SK-N-SH treated with all-trans-retinoic acid at 6 μM for 48 hours (cell line): ENCODE measurements around the gene CAV2.

Experiments
- ATAC-seq: fragments of 200-7000 bp; cut with Tn5 transposase; 3 replicates; pipeline ENCODE4 v1.9.1; 2020; ENCODE audit warnings: mild to moderate bottlenecking, moderate library complexity
- ARNTL ChIP-seq: fragments of 450-650 bp; formaldehyde crosslinking; IDR thresholded peaks from 2 replicates; pipeline ENCODE4 v1.5.0; 2020; ENCODE audit warnings: low read depth, mild to moderate bottlenecking, moderate library complexity, borderline replicate concordance
- BACH2 ChIP-seq: fragments of 250-450 bp; sonication (Bioruptor Pico); IDR thresholded peaks from 2 replicates; pipeline ENCODE4 v1.9.0; 2021; ENCODE audit warnings: mild to moderate bottlenecking, borderline replicate concordance
- CSDC2 ChIP-seq: fragments of 250-450 bp; sonication (Bioruptor Pico); IDR thresholded peaks from 2 replicates; pipeline ENCODE4 v1.5.0; 2020; ENCODE audit warnings: mild to moderate bottlenecking, moderate library complexity
- ESRRG ChIP-seq: fragments of 250-450 bp; sonication (Bioruptor Pico); IDR thresholded peaks from 2 replicates; pipeline ENCODE4 v1.6.1; 2021; ENCODE audit warnings: mild to moderate bottlenecking
- ISL1 ChIP-seq: fragments of 250-450 bp; sonication (Bioruptor Pico); IDR thresholded peaks from 2 replicates; pipeline ENCODE4 v2.1.2; 2022; ENCODE audit warnings: mild to moderate bottlenecking, moderate library complexity
- OSR1 ChIP-seq: fragments of 250-450 bp; sonication (Bioruptor Pico); IDR thresholded peaks from 2 replicates; pipeline ENCODE4 v1.8.0; 2022; ENCODE audit warnings: moderate library complexity, mild to moderate bottlenecking, inconsistent platforms
- RARB ChIP-seq: fragments of 250-450 bp; sonication (Bioruptor Pico); IDR thresholded peaks from 2 replicates; pipeline ENCODE4 v1.8.0; 2021; ENCODE audit warnings: mild to moderate bottlenecking, moderate library complexity
- SNAI2 ChIP-seq: fragments of 250-450 bp; sonication (Bioruptor Pico); IDR thresholded peaks from 2 replicates; pipeline ENCODE4 v1.5.0; 2020; ENCODE audit warnings: mild to moderate bottlenecking, moderate library complexity
- TCF4 ChIP-seq: fragments of 250-450 bp; sonication (Bioruptor Pico); IDR thresholded peaks from 2 replicates; pipeline ENCODE4 v1.8.0; 2021; ENCODE audit warnings: mild to moderate bottlenecking, moderate library complexity, borderline replicate concordance
- ZC3H10 ChIP-seq: fragments of 250-450 bp; sonication (Bioruptor Pico); IDR thresholded peaks from 2 replicates; pipeline ENCODE4 v1.5.1; 2021; ENCODE audit warnings: mild to moderate bottlenecking, moderate library complexity
- ZFP3 ChIP-seq: fragments of 250-450 bp; sonication (Bioruptor Pico); IDR thresholded peaks from 2 replicates; pipeline ENCODE4 v1.5.0; 2020; ENCODE audit warnings: mild to moderate bottlenecking, moderate library complexity
- ZNF565 ChIP-seq: fragments of 450-650 bp; formaldehyde crosslinking; conservative IDR thresholded peaks from 2 replicates; pipeline ENCODE4 v1.5.0; 2020; ENCODE audit warnings: low read depth, mild to moderate bottlenecking, moderate library complexity
- ZNF8 ChIP-seq: fragments of 450-650 bp; formaldehyde crosslinking; IDR thresholded peaks from 2 replicates; pipeline ENCODE4 v1.5.0; 2020; ENCODE audit warnings: mild to moderate bottlenecking, moderate library complexity
- TF ChIP-seq, protein P1 (sequence below): fragments of 250-450 bp; sonication (Bioruptor Pico); IDR thresholded peaks from 2 replicates; pipeline ENCODE4 v1.5.1; 2021; ENCODE audit warnings: mild to moderate bottlenecking, moderate library complexity
- TF ChIP-seq, protein P2 (sequence below): fragments of 250-450 bp; sonication (Bioruptor Pico); IDR thresholded peaks from 2 replicates; pipeline ENCODE4 v1.8.0; 2020; ENCODE audit warnings: mild to moderate bottlenecking, moderate library complexity, borderline replicate concordance
- TF ChIP-seq, protein P3 (sequence below): fragments of 250-450 bp; sonication (Bioruptor Pico); IDR thresholded peaks from 2 replicates; pipeline ENCODE4 v1.5.1; 2020; ENCODE audit warnings: low read depth, mild to moderate bottlenecking, moderate library complexity
- TF ChIP-seq, protein P4 (sequence below): fragments of 250-450 bp; sonication (Bioruptor Pico); IDR thresholded peaks from 2 replicates; pipeline ENCODE4 v1.8.0; 2021; ENCODE audit warnings: low read depth, mild to moderate bottlenecking, moderate library complexity, borderline replicate concordance
- TF ChIP-seq, protein P5 (sequence below): fragments of 250-450 bp; sonication (Bioruptor Pico); IDR thresholded peaks from 2 replicates; pipeline ENCODE4 v1.5.0; 2020; ENCODE audit warnings: mild to moderate bottlenecking, moderate library complexity

CAV2 gene

DNA sequence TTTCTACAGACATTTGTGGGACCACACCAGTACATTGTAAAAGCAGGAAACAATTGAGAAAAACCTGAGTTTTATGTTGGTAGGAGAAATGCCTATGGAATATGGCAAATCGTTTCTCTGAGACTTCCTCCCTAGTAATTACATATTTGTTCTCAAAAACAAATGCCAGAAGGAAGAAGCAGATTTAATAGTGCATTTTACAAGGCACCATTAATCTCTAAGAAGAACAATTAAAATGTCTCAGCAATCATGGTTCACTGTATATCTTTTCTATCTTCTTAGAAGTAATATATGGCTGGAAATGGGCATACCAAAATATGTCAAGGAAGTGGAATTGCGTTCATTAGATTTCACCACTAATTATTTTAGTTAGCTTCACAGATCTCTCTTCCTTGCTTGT lies 38.6 kb downstream of the CAV2 start (continued):
- TF ChIP-seq, protein P1, sequence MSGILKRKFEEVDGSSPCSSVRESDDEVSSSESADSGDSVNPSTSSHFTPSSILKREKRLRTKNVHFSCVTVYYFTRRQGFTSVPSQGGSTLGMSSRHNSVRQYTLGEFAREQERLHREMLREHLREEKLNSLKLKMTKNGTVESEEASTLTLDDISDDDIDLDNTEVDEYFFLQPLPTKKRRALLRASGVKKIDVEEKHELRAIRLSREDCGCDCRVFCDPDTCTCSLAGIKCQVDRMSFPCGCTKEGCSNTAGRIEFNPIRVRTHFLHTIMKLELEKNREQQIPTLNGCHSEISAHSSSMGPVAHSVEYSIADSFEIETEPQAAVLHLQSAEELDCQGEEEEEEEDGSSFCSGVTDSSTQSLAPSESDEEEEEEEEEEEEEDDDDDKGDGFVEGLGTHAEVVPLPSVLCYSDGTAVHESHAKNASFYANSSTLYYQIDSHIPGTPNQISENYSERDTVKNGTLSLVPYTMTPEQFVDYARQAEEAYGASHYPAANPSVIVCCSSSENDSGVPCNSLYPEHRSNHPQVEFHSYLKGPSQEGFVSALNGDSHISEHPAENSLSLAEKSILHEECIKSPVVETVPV (CRISPR knock-in tag): no peak
- TF ChIP-seq SNAI2 (CRISPR knock-in tag): no peak
- TF ChIP-seq, protein P2, sequence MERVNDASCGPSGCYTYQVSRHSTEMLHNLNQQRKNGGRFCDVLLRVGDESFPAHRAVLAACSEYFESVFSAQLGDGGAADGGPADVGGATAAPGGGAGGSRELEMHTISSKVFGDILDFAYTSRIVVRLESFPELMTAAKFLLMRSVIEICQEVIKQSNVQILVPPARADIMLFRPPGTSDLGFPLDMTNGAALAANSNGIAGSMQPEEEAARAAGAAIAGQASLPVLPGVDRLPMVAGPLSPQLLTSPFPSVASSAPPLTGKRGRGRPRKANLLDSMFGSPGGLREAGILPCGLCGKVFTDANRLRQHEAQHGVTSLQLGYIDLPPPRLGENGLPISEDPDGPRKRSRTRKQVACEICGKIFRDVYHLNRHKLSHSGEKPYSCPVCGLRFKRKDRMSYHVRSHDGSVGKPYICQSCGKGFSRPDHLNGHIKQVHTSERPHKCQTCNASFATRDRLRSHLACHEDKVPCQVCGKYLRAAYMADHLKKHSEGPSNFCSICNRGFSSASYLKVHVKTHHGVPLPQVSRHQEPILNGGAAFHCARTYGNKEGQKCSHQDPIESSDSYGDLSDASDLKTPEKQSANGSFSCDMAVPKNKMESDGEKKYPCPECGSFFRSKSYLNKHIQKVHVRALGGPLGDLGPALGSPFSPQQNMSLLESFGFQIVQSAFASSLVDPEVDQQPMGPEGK (CRISPR knock-in tag): no peak
- TF ChIP-seq OSR1 (CRISPR knock-in tag): no peak
- TF ChIP-seq CSDC2: no peak
- TF ChIP-seq, protein P3, sequence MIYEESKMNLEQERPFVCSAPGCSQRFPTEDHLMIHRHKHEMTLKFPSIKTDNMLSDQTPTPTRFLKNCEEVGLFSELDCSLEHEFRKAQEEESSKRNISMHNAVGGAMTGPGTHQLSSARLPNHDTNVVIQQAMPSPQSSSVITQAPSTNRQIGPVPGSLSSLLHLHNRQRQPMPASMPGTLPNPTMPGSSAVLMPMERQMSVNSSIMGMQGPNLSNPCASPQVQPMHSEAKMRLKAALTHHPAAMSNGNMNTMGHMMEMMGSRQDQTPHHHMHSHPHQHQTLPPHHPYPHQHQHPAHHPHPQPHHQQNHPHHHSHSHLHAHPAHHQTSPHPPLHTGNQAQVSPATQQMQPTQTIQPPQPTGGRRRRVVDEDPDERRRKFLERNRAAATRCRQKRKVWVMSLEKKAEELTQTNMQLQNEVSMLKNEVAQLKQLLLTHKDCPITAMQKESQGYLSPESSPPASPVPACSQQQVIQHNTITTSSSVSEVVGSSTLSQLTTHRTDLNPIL (CRISPR knock-in tag): no peak

DNA sequence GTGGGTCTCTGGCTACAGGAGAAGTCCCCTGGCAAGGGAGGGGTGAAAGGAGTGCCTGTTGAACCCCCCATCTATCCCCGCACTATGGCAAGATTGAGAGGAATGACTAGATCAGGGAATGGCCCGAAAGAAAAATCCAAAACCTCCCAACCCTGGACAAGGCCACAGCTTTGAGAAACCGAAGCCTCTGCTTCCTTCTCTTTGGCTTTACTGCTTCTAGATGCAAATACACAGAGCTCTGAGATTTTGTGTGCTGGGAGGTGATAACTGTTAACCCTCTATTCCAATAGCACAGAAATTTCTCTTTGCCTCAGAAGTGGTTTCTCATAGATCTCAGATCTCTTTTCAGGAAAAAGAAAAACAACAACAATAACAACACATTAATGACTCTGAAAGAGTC lies 40.3 kb downstream of the CAV2 start:
- no peak for TF ChIP-seq ZFP3 (CRISPR knock-in tag)
- TF ChIP-seq, protein P4, sequence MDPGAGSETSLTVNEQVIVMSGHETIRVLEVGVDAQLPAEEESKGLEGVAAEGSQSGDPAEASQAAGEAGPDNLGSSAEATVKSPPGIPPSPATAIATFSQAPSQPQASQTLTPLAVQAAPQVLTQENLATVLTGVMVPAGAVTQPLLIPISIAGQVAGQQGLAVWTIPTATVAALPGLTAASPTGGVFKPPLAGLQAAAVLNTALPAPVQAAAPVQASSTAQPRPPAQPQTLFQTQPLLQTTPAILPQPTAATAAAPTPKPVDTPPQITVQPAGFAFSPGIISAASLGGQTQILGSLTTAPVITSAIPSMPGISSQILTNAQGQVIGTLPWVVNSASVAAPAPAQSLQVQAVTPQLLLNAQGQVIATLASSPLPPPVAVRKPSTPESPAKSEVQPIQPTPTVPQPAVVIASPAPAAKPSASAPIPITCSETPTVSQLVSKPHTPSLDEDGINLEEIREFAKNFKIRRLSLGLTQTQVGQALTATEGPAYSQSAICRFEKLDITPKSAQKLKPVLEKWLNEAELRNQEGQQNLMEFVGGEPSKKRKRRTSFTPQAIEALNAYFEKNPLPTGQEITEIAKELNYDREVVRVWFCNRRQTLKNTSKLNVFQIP (CRISPR knock-in tag): no peak
- no peak for TF ChIP-seq ISL1
- TF ChIP-seq CSDC2: no peak
- no peak for TF ChIP-seq ARNTL (CRISPR knock-in tag)
- no peak for TF ChIP-seq ZC3H10 (CRISPR knock-in tag)
- TF ChIP-seq ESRRG (CRISPR knock-in tag): no peak
- no peak for TF ChIP-seq SNAI2 (CRISPR knock-in tag)
- TF ChIP-seq BACH2 (CRISPR knock-in tag): no peak
- no peak for TF ChIP-seq RARB (CRISPR knock-in tag)
- TF ChIP-seq, protein P1 (CRISPR knock-in tag): no peak
- TF ChIP-seq ZNF565 (CRISPR knock-in tag): no peak
- no peak for TF ChIP-seq TCF4
- 0 out of 3 replicates have a peak, but pooled peaks have one; percentile 0 for ATAC-seq

DNA sequence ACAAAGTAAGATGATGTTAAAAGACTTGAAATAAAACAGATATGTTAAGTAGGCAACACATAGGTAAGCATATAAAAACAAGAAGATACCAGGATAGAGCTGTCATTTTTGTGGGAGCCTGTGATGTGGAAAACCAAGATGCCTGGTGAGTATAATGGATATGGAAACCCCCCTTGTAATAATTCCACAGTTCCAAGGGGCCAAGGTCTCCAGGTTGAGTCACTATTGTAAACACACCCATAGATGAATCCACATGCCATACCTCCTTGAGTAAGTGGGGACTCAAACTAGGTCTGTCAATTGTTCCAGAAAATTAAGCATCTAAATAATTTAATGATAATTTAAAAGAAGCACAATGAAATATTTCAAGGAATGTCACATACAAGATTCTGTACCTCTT lies 41.2 kb downstream of the CAV2 start:
- 0 out of 3 replicates have a peak, but pooled peaks have one; percentile 2 for ATAC-seq
- TF ChIP-seq TCF4 (no peak), ARNTL (CRISPR knock-in tag) (no peak), ESRRG (CRISPR knock-in tag) (no peak), ZNF8 (CRISPR knock-in tag) (no peak), ZFP3 (CRISPR knock-in tag) (no peak), SNAI2 (CRISPR knock-in tag) (no peak)
- TF ChIP-seq, protein P5, sequence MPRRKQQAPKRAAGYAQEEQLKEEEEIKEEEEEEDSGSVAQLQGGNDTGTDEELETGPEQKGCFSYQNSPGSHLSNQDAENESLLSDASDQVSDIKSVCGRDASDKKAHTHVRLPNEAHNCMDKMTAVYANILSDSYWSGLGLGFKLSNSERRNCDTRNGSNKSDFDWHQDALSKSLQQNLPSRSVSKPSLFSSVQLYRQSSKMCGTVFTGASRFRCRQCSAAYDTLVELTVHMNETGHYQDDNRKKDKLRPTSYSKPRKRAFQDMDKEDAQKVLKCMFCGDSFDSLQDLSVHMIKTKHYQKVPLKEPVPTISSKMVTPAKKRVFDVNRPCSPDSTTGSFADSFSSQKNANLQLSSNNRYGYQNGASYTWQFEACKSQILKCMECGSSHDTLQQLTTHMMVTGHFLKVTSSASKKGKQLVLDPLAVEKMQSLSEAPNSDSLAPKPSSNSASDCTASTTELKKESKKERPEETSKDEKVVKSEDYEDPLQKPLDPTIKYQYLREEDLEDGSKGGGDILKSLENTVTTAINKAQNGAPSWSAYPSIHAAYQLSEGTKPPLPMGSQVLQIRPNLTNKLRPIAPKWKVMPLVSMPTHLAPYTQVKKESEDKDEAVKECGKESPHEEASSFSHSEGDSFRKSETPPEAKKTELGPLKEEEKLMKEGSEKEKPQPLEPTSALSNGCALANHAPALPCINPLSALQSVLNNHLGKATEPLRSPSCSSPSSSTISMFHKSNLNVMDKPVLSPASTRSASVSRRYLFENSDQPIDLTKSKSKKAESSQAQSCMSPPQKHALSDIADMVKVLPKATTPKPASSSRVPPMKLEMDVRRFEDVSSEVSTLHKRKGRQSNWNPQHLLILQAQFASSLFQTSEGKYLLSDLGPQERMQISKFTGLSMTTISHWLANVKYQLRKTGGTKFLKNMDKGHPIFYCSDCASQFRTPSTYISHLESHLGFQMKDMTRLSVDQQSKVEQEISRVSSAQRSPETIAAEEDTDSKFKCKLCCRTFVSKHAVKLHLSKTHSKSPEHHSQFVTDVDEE: no peak
- TF ChIP-seq, all 23 proteins: peak for 0
